DND-41 (cell line): ENCODE measurements around the gene PTPRN2.

Experiments used
- ATAC-seq: fragments of 200-7000 bp; cut with Tn5 transposase; 3 replicates; pipeline ENCODE4 v1.9.1; 2021; ENCODE audit warnings: low read depth; ENCODE audit not compliant: insufficient read depth
- DNase-seq: peaks from one replicate; pipeline ENCODE4 v3.0.0-alpha.2; 2020
- H2AFZ ChIP-seq: 2 replicates; pipeline ENCODE4 v1.6.0; 2012; ENCODE audit warnings: low read depth, low read length
- H3K27ac ChIP-seq: 2 replicates; pipeline ENCODE4 v1.5.1; 2012; ENCODE audit warnings: low read length, inconsistent platforms
- H3K27me3 ChIP-seq: fragments of 200-600 bp; sonication (generic); 2 replicates; pipeline ENCODE4 v1.6.0; 2012; ENCODE audit warnings: low read length, mild to moderate bottlenecking, inconsistent platforms; ENCODE audit not compliant: insufficient read depth, poor library complexity
- H3K36me3 ChIP-seq: 2 replicates; pipeline ENCODE4 v1.5.1; 2012; ENCODE audit warnings: low read length, inconsistent platforms; ENCODE audit not compliant: insufficient read depth
- H3K4me1 ChIP-seq: 2 replicates; pipeline ENCODE4 v1.5.1; 2012; ENCODE audit warnings: mild to moderate bottlenecking, low read length; ENCODE audit not compliant: insufficient read depth
- H3K4me2 ChIP-seq: 2 replicates; pipeline ENCODE4 v1.6.0; 2012; ENCODE audit warnings: mild to moderate bottlenecking, moderate library complexity, low read length, inconsistent platforms; ENCODE audit not compliant: insufficient read depth
- H3K4me3 ChIP-seq, 2 experiments: fragments of 200-600 bp in 1 of 2; shearing (Covaris generic) in 1 of 2; 2 replicates each; pipeline ENCODE4 v1.5.1; 2012 to 2016; ENCODE audit warnings: inconsistent platforms in 2 of 2, low read length in 2 of 2, mild to moderate bottlenecking in 2 of 2, low read depth in 1 of 2, moderate library complexity in 1 of 2
- H3K79me2 ChIP-seq: 2 replicates; pipeline ENCODE4 v1.6.0; 2012; ENCODE audit warnings: low read length, inconsistent platforms; ENCODE audit not compliant: insufficient read depth
- H3K9ac ChIP-seq: 2 replicates; pipeline ENCODE4 v1.6.0; 2012; ENCODE audit warnings: low read depth, mild to moderate bottlenecking, inconsistent platforms, low read length, moderate library complexity
- H3K9me3 ChIP-seq: 2 replicates; pipeline ENCODE4 v1.5.1; 2012; ENCODE audit warnings: low read length, moderate library complexity, mild to moderate bottlenecking, inconsistent platforms; ENCODE audit not compliant: insufficient read depth, severe bottlenecking
- H4K20me1 ChIP-seq: 2 replicates; pipeline ENCODE4 v1.6.0; 2012; ENCODE audit warnings: low read length; ENCODE audit not compliant: insufficient read depth
- CTCF ChIP-seq: IDR thresholded peaks from 2 replicates; pipeline ENCODE4 v1.5.1; 2012; ENCODE audit warnings: borderline replicate concordance, low read length, moderate library complexity, mild to moderate bottlenecking; ENCODE audit not compliant: poor library complexity, severe bottlenecking; ENCODE audit errors: extremely low read depth
- EZH2 ChIP-seq: IDR thresholded peaks from 3 replicates; pipeline ENCODE4 v1.6.1; 2012; ENCODE audit warnings: borderline replicate concordance, low read depth, mild to moderate bottlenecking, moderate library complexity, low read length, inconsistent platforms; ENCODE audit not compliant: severe bottlenecking

The PTPRN2 gene

GRCh38 chr7:158262284-158263109 lies 325.1 kb downstream of the PTPRN2 start:
- H3K79me2 ChIP-seq: no peaks in the 10 kb centered on the region
- no peaks in the 10 kb centered on the region for H3K36me3 ChIP-seq
- no peaks in the 10 kb centered on the region for H4K20me1 ChIP-seq
- H3K4me3 ChIP-seq: no peak overlapping the region
- H3K27ac ChIP-seq: no peak overlapping the region
- no peak overlapping the region for H2AFZ ChIP-seq
- peaks cover 3% of the 10 kb centered on the region for H3K9me3 ChIP-seq
- H3K9ac ChIP-seq: no peak overlapping the region
- H3K4me2 ChIP-seq: no peak overlapping the region
- no peaks in the 10 kb centered on the region for H3K27me3 ChIP-seq
- ATAC-seq (no peak), DNase-seq (no peak)
- no peak for TF ChIP-seq CTCF
- TF ChIP-seq EZH2: no peak
- no peaks in the 10 kb centered on the region for H3K4me1 ChIP-seq

GRCh38 chr7:158261362-158262235 lies 326.0 kb downstream of the PTPRN2 start:
- Histone ChIP-seq H3K4me1 (no peaks in the 10 kb centered on the region), H4K20me1 (no peaks in the 10 kb centered on the region), H2AFZ (no peak overlapping the region), H3K36me3 (no peaks in the 10 kb centered on the region), H3K27me3 (no peaks in the 10 kb centered on the region), H3K9ac (no peak overlapping the region), H3K79me2 (no peaks in the 10 kb centered on the region), H3K9me3 (peaks cover 3% of the 10 kb centered on the region), H3K4me3 (no peak overlapping the region), H3K27ac (no peak overlapping the region), H3K4me2 (no peak overlapping the region)
- ATAC-seq (no peak), DNase-seq (no peak)
- TF ChIP-seq CTCF (no peak), EZH2 (no peak)

- no peak overlapping the region for H3K27ac ChIP-seq
- H3K4me1 ChIP-seq: no peaks in the 10 kb centered on the region
- H3K9me3 ChIP-seq: peaks cover 3% of the 10 kb centered on the region
- ATAC-seq: no peak
- DNase-seq: no peak
- no peaks in the 10 kb centered on the region for H4K20me1 ChIP-seq
- no peaks in the 10 kb centered on the region for H3K79me2 ChIP-seq
- no peaks in the 10 kb centered on the region for H3K36me3 ChIP-seq
- H2AFZ ChIP-seq: no peak overlapping the region
- no peak overlapping the region for H3K9ac ChIP-seq
- no peaks in the 10 kb centered on the region for H3K27me3 ChIP-seq
- H3K4me2 ChIP-seq: no peak overlapping the region
- no peak overlapping the region for H3K4me3 ChIP-seq
- TF ChIP-seq EZH2 (no peak), CTCF (no peak)
These were observed 326.9 kb downstream of the PTPRN2 start for GRCh38 chr7:158260567-158261361.
